ENCODE data around the gene TMBIM6. TPM values are rescaled to one million over a fixed set of nuclear protein-coding genes. Genes with fewer than 3 reads are reported as not detected.

Gene TMBIM6
- polyA plus RNA-seq, 6 donors from 2014 or later: 740 to 1,714 (median 822) TPM

GRCh38 chr12:49789992-49790391 is 48.6 kb downstream of the TMBIM6 start:
- DNase-seq (no peak), ATAC-seq (ENCODE audit: low read depth in 2 of 2) (no peak)
- Mint-ChIP-seq H3K9me3 (peaks cover 0 to 7% (median 0%) of the 10 kb centered on the region in 7 donors), H3K4me1 (peaks cover 0 to 7% (median 0%) of the 10 kb centered on the region in 3 donors), H3K36me3 (peaks cover 0 to 15% of the 10 kb centered on the region in 2 donors), H3K27me3 (no peaks in the 10 kb centered on the region), H3K4me3 (no peak overlapping the region), H3K27ac (no peak overlapping the region)

DNA sequence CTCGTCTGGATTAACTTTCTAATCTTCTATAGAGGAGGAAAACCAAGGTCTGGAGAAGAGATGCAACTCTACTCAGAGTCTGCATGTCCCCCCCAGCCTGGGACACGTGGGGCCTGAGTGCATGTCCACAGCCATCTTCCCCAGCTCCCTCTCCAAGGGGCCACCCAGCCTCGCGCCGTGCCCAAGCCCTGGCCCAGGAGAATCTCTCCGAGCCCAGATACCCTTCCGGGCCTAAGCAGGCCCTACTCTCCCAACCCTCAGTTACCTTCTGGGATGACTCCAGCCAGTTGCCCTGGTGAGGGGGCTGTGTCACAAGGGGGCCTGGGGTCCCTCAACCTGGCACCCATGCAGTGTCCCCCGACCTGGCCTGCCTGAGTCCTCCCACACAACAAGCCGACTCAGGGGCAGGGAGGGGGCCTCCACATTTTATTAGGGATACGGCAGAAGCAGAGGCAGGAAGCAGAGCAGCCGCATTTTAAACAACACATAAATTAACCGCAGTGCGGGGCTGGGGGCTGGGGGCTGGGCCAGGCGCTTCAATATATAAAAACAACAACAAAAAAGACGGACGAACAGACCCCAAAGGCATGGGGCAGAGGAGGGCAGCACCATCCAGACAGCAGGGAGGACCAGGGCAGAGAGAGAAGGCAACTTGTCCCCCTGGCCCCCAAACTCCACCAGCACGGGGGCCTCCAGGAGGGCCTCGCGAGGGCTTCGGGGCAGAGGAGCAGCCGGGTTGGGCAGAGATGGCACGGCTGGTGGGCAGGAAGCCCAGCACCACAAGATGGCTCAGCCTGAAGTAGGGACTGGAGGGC is 49.6 kb downstream of the TMBIM6 start:
- H3K27me3 Mint-ChIP-seq: no peaks in the 10 kb centered on the region
- H3K36me3 Mint-ChIP-seq: peaks cover 0 to 15% of the 10 kb centered on the region in 2 donors
- peaks cover 0 to 7% (median 0%) of the 10 kb centered on the region in 7 donors for H3K9me3 Mint-ChIP-seq
- peak overlapping the region in 1 of 6 donors; percentile 36 for H3K27ac Mint-ChIP-seq
- peak overlapping the region in 1 of 8 donors; percentile 66 for H3K4me3 Mint-ChIP-seq
- H3K4me1 Mint-ChIP-seq: peaks cover 0 to 7% (median 0%) of the 10 kb centered on the region in 3 donors
- DNase-seq (no peak), ATAC-seq (ENCODE audit: low read depth in 2 of 2) (no peak)

- Mint-ChIP-seq H3K27ac (no peak overlapping the region), H3K27me3 (no peaks in the 10 kb centered on the region), H3K36me3 (peaks cover 0 to 15% of the 10 kb centered on the region in 2 donors), H3K4me1 (peaks cover 0 to 7% (median 0%) of the 10 kb centered on the region in 3 donors), H3K9me3 (peaks cover 0 to 7% (median 0%) of the 10 kb centered on the region in 7 donors), H3K4me3 (no peak overlapping the region)
- no peak for ATAC-seq (ENCODE audit: low read depth in 2 of 2)
- DNase-seq: no peak
Observed at GRCh38 chr12:49791700-49792099, 50.3 kb downstream of the TMBIM6 start.

- ATAC-seq (ENCODE audit: low read depth in 2 of 2) (no peak), DNase-seq (no peak)
- Mint-ChIP-seq H3K9me3 (peaks cover 0 to 6% (median 0%) of the 10 kb centered on the region in 7 donors), H3K27me3 (no peaks in the 10 kb centered on the region), H3K36me3 (peaks cover 0 to 13% of the 10 kb centered on the region in 2 donors), H3K4me3 (no peak overlapping the region), H3K4me1 (peaks cover 0 to 7% (median 0%) of the 10 kb centered on the region in 3 donors), H3K27ac (no peak overlapping the region)
Observed at GRCh38 chr12:49792181-49792970, 51.0 kb downstream of the TMBIM6 start.

- ATAC-seq (ENCODE audit: low read depth in 2 of 2) (no peak), DNase-seq (no peak)
- Mint-ChIP-seq H3K27ac (no peak overlapping the region), H3K27me3 (no peaks in the 10 kb centered on the region), H3K9me3 (peaks cover 0 to 2% (median 0%) of the 10 kb centered on the region in 7 donors), H3K4me3 (no peak overlapping the region), H3K4me1 (peaks cover 0 to 4% (median 0%) of the 10 kb centered on the region in 3 donors), H3K36me3 (peaks cover 0 to 9% of the 10 kb centered on the region in 2 donors)
Observed at GRCh38 chr12:49792976-49793580, 51.7 kb downstream of the TMBIM6 start.

DNA sequence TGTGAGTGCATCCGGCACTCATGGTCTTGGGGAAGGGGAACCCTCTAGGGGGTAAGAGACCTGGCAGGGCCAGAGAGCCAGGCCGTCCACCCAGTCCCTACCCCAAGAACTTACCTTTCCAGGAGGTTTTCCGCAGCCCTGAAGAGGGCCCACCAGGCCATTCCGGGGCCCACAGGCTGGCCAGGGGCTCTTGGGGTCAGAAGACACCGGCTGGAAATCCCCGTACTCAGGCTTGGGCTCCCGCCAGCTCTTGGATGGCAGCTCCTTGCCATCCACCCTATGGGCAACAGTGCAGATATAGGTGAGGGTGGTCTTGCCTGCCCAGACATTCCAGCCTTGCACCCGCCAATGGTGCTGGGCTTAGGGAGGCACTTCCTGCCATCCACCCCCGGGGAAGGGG is 52.3 kb downstream of the TMBIM6 start:
- H3K27ac Mint-ChIP-seq: no peak overlapping the region
- ATAC-seq (ENCODE audit: low read depth in 2 of 2) (no peak), DNase-seq (no peak)
- H3K9me3 Mint-ChIP-seq: no peaks in the 10 kb centered on the region
- no peaks in the 10 kb centered on the region for H3K4me1 Mint-ChIP-seq
- peaks cover 0 to 9% of the 10 kb centered on the region in 2 donors for H3K36me3 Mint-ChIP-seq
- H3K4me3 Mint-ChIP-seq: no peak overlapping the region
- no peaks in the 10 kb centered on the region for H3K27me3 Mint-ChIP-seq

DNA sequence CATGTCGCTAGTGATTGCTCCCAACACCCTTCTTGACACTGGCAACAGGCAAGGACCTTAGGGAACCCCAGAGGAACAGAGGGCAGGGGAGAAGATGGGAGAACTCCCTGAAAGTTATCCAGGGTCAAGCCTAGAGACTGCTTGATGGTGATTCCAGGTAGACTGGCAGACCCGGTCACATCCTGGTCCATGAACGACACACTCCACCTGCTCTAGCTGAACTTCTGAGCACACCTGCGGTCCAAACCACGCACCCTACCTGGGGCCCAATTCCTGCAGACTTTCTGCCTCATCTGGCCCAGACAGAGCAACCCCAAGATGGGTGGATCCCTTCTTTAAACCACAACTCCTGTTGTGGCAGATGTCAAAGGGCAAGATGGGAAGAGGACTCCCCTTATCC is 52.7 kb downstream of the TMBIM6 start:
- DNase-seq: no peak
- Mint-ChIP-seq H3K36me3 (peaks cover 0 to 9% of the 10 kb centered on the region in 2 donors), H3K27me3 (no peaks in the 10 kb centered on the region), H3K9me3 (no peaks in the 10 kb centered on the region), H3K4me3 (no peak overlapping the region), H3K4me1 (no peaks in the 10 kb centered on the region), H3K27ac (no peak overlapping the region)
- no peak for ATAC-seq (ENCODE audit: low read depth in 2 of 2)

GRCh38 chr12:49794811-49795653 is 53.7 kb downstream of the TMBIM6 start:
- Mint-ChIP-seq H3K27me3 (no peaks in the 10 kb centered on the region), H3K36me3 (peaks cover 4 to 5% of the 10 kb centered on the region in 2 donors), H3K27ac (no peak overlapping the region), H3K4me3 (no peak overlapping the region), H3K9me3 (no peaks in the 10 kb centered on the region), H3K4me1 (no peaks in the 10 kb centered on the region)
- DNase-seq (no peak), ATAC-seq (ENCODE audit: low read depth in 2 of 2) (no peak)

DNA sequence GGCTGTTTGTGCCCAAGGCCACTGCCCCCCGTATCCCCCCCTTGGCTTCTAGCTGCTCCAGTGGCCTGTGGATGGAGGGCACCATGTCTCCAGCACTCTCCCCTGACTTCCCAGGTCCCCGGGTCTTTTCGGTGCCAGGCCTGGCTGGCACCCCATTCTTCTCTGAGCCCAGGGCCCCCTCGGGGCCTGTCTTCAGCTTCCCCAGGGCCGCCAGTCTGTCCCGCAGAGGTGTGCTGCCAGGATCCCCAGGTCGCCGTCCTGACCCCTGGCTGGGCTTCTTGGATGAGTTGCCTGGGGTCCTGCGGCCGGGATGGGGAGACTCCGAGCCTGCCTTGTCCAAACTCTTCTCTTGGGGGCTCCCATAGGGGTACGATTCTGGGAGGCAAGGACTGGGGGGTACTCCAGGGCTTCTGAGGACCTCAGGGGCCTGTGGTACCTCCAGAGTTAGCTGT is 54.3 kb downstream of the TMBIM6 start:
- H3K4me1 Mint-ChIP-seq: no peaks in the 10 kb centered on the region
- ATAC-seq (ENCODE audit: low read depth in 2 of 2) (no peak), DNase-seq (no peak)
- peaks cover 0 to 9% of the 10 kb centered on the region in 2 donors for H3K36me3 Mint-ChIP-seq
- H3K27ac Mint-ChIP-seq: no peak overlapping the region
- no peaks in the 10 kb centered on the region for H3K27me3 Mint-ChIP-seq
- H3K9me3 Mint-ChIP-seq: no peaks in the 10 kb centered on the region
- H3K4me3 Mint-ChIP-seq: no peak overlapping the region

GRCh38 chr12:49796155-49796554 is 54.8 kb downstream of the TMBIM6 start:
- no peaks in the 10 kb centered on the region for H3K4me1 Mint-ChIP-seq
- DNase-seq (no peak), ATAC-seq (ENCODE audit: low read depth in 2 of 2) (no peak)
- H3K4me3 Mint-ChIP-seq: no peak overlapping the region
- no peaks in the 10 kb centered on the region for H3K9me3 Mint-ChIP-seq
- H3K27me3 Mint-ChIP-seq: no peaks in the 10 kb centered on the region
- peaks cover 0 to 9% of the 10 kb centered on the region in 2 donors for H3K36me3 Mint-ChIP-seq
- no peak overlapping the region for H3K27ac Mint-ChIP-seq

DNA sequence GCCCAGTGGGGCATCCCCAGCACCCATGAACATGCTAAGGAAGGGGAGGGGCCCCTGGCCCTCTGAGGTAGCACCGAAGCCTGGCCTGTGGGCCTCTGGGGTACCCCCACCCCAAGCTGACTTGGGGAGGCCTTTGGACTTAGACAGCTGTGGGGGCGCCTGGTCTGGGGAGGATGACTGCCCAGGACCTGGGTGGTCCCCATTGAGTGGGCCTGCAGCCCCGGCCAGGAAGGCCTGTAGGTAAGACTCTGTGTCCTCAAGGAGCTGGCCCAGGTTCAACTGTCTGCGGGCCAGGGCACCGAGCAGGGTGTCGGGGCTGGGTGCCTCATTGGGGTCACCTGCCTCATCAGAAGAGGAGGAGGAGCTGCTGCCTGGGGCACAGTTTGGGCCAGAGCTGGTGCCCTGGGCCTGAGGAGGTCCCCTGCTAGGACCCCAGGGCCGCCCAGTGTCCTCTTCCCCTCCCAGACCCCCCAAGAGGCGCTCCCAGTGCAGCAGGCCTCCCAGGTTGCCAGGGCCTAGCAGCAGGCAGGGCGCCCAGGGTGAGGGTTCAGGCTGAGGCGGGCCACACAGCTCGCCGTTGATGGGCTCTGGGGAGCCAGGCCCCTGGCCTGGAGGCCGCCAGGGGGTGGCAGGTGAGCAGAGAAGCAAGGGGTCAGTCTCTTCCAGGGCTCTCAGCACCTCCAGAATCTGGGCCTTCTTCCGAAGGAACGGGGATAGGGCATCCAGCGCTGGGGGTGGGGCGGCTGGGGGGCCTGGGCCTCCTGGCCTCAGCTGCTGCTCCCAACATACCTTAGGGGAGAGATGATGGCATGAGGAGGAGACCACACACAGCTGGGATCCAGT is 55.5 kb downstream of the TMBIM6 start:
- DNase-seq (no peak), ATAC-seq (ENCODE audit: low read depth in 2 of 2) (no peak)
- H3K36me3 Mint-ChIP-seq: peaks cover 0 to 9% of the 10 kb centered on the region in 2 donors
- no peaks in the 10 kb centered on the region for H3K27me3 Mint-ChIP-seq
- no peaks in the 10 kb centered on the region for H3K9me3 Mint-ChIP-seq
- H3K4me3 Mint-ChIP-seq: no peak overlapping the region
- H3K27ac Mint-ChIP-seq: no peak overlapping the region
- H3K4me1 Mint-ChIP-seq: no peaks in the 10 kb centered on the region

DNA sequence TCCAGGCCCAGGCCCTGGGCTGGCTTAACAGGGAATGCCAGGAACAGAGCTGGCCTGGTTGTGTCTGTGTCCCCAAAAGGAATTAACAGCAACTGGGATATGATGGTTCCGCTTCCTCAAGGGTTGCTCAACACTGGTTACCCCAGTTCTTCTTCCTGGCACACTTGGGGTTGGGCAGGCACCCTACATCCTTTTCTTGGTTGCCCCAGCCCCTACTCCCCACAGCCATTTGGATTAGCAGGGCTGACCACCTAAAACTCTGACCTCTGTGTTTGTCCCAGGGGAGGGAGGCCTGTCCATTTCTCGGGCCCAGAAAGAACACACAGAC is 56.1 kb downstream of the TMBIM6 start:
- no peak for ATAC-seq (ENCODE audit: low read depth in 2 of 2)

More for the DNA sequence above, 56.1 kb downstream of the TMBIM6 start:
- Mint-ChIP-seq H3K36me3 (peaks cover 0 to 9% of the 10 kb centered on the region in 2 donors), H3K27ac (no peak overlapping the region), H3K4me1 (no peaks in the 10 kb centered on the region), H3K27me3 (no peaks in the 10 kb centered on the region), H3K4me3 (no peak overlapping the region), H3K9me3 (no peaks in the 10 kb centered on the region)
- DNase-seq: no peak
